H1 (cell line): Measurements from ENCODE around the gene STAG1. TPM values are rescaled to one million over a fixed set of nuclear protein-coding genes. Genes with fewer than 3 reads are reported as not detected.

ENCODE experiments used
- CTCF ChIA-PET: fragments of 300-600 bp; sonication (Branson Sonifier 250); formaldehyde crosslinking; loops from one replicate; lab custom pipeline; 2021; ENCODE audit not compliant: partially characterized antibody; lab: Charles Lee
- POLR2A ChIA-PET: fragments of 300-600 bp; sonication (Branson Sonifier 250); formaldehyde crosslinking; loops from one replicate; lab custom pipeline; 2021; ENCODE audit warnings: inconsistent platforms; ENCODE audit not compliant: partially characterized antibody; lab: Charles Lee
- DNase-seq, 2 experiments: peaks; one replicate each; pipeline versions ENCODE4 v3.0.0 to v3.0.0-alpha.2; 2010 to 2022; ENCODE audit warnings: low spot score in 2 of 2, low read depth in 1 of 2, mixed read lengths in 1 of 2
- FAIRE-seq: peaks from 2 replicates; lab custom pipeline; 2011; peaks lifted over from hg19 to GRCh38; lab: Jason Lieb, UNC
- H2AFZ ChIP-seq: 2 replicates; pipeline ENCODE4 v1.8.1; 2012; ENCODE audit warnings: low read length, inconsistent platforms
- H2AK5ac ChIP-seq: 2 replicates; pipeline ENCODE4 v1.6.1; 2013; ENCODE audit warnings: low read depth, low read length
- H2BK120ac ChIP-seq: replicated peaks from 2 replicates; pipeline ENCODE3; 2013; ENCODE audit warnings: low read depth, low read length, inconsistent platforms
- H2BK12ac ChIP-seq: 2 replicates; pipeline ENCODE4 v1.6.1; 2013; ENCODE audit warnings: low read depth, low read length
- H2BK15ac ChIP-seq: 2 replicates; pipeline ENCODE4 v1.6.1; 2013; ENCODE audit warnings: low read length
- H2BK20ac ChIP-seq: 2 replicates; pipeline ENCODE4 v1.6.1; 2013; ENCODE audit warnings: low read length
- H2BK5ac ChIP-seq: 2 replicates; pipeline ENCODE4 v1.6.1; 2013; ENCODE audit warnings: low read depth, low read length
- H3K14ac ChIP-seq: 2 replicates; pipeline ENCODE4 v1.6.1; 2013; ENCODE audit warnings: inconsistent platforms; ENCODE audit not compliant: insufficient read length
- H3K18ac ChIP-seq: 2 replicates; pipeline ENCODE4 v1.6.1; 2013; ENCODE audit warnings: low read length; ENCODE audit errors: extremely low read depth
- H3K23ac ChIP-seq: 2 replicates; pipeline ENCODE4 v1.6.1; 2013; ENCODE audit warnings: inconsistent platforms; ENCODE audit not compliant: insufficient read length
- H3K23me2 ChIP-seq: 2 replicates; pipeline ENCODE4 v1.6.1; 2013; ENCODE audit warnings: low read depth, low read length
- H3K27ac ChIP-seq: 2 replicates; pipeline ENCODE4 v1.6.1; 2011; ENCODE audit warnings: low read depth, low read length, inconsistent platforms
- H3K27me3 ChIP-seq, 4 experiments: replicated peaks in 1 of 4; 1 replicate in 1 of 4; 2 replicates in 3 of 4; pipeline versions ENCODE4 v1.6.1 to v1.8.1; 2011 to 2013; ENCODE audit warnings: low read length in 3 of 4, mild to moderate bottlenecking in 3 of 4, inconsistent platforms in 2 of 4, mixed read lengths in 2 of 4, moderate library complexity in 1 of 4; ENCODE audit not compliant: control insufficient read depth in 3 of 4, insufficient read depth in 3 of 4; ENCODE audit errors: extremely low read depth in 1 of 4
- H3K36me3 ChIP-seq, 4 experiments: 2 replicates each; pipeline versions ENCODE4 v1.6.1 to v1.8.1; 2011 to 2013; ENCODE audit warnings: mild to moderate bottlenecking in 4 of 4, low read length in 3 of 4, moderate library complexity in 2 of 4, control low read depth in 1 of 4, inconsistent platforms in 1 of 4; ENCODE audit not compliant: insufficient read depth in 4 of 4, control insufficient read depth in 2 of 4
- H3K4ac ChIP-seq: replicated peaks from 2 replicates; pipeline ENCODE3; 2013; ENCODE audit warnings: low read length, low read depth, mixed read lengths, inconsistent platforms; ENCODE audit not compliant: insufficient read length
- H3K4me1 ChIP-seq, 4 experiments: replicated peaks in 1 of 4; 1 replicate in 1 of 4; 2 replicates in 3 of 4; pipeline versions ENCODE4 v1.6.1 to v1.8.1; 2011 to 2013; ENCODE audit warnings: low read length in 3 of 4, inconsistent platforms in 2 of 4, mixed read lengths in 1 of 4; ENCODE audit not compliant: insufficient read depth in 4 of 4, control insufficient read depth in 3 of 4
- H3K4me2 ChIP-seq, 2 experiments: 2 replicates each; pipeline versions ENCODE4 v1.6.1 to v1.8.1; 2011 to 2013; ENCODE audit warnings: low read depth in 2 of 2, low read length in 2 of 2, control low read depth in 1 of 2, inconsistent platforms in 1 of 2, mild to moderate bottlenecking in 1 of 2; ENCODE audit not compliant: insufficient read depth in 1 of 2
- H3K4me3 ChIP-seq, 4 experiments: fragments of 200-600, 300-600 bp in 1 of 4; sonication (generic), shearing (Covaris generic), sonication (Bioruptor Twin) in 1 of 4; 2 replicates each; pipeline versions ENCODE4 v1.5.1 to v1.8.1; 2011 to 2016; ENCODE audit warnings: low read length in 4 of 4, low read depth in 3 of 4, control low read depth in 2 of 4, inconsistent platforms in 2 of 4, mild to moderate bottlenecking in 2 of 4, mixed read lengths in 1 of 4, moderate library complexity in 1 of 4; ENCODE audit not compliant: insufficient read depth in 2 of 4; ENCODE audit errors: extremely low read depth in 1 of 4
- H3K56ac ChIP-seq: replicated peaks from 2 replicates; pipeline ENCODE3; 2013; ENCODE audit warnings: low read depth, mild to moderate bottlenecking, mixed read lengths, low read length, inconsistent platforms; ENCODE audit not compliant: insufficient read length
- H3K79me1 ChIP-seq: 2 replicates; pipeline ENCODE4 v1.6.1; 2013; ENCODE audit warnings: low read depth, low read length, control low read depth
- H3K79me2 ChIP-seq, 2 experiments: 2 replicates each; pipeline versions ENCODE4 v1.6.1 to v1.8.1; 2012 to 2013; ENCODE audit warnings: low read length in 2 of 2, mild to moderate bottlenecking in 2 of 2, inconsistent platforms in 1 of 2; ENCODE audit not compliant: insufficient read depth in 2 of 2, control insufficient read depth in 1 of 2
- H3K9ac ChIP-seq, 4 experiments: replicated peaks in 1 of 4; 1 replicate in 1 of 4; 2 replicates in 3 of 4; pipeline versions ENCODE4 v1.6.1 to v1.8.1; 2011 to 2013; ENCODE audit warnings: low read depth in 3 of 4, low read length in 3 of 4, control low read depth in 2 of 4, mild to moderate bottlenecking in 2 of 4, moderate library complexity in 2 of 4, inconsistent platforms in 1 of 4; ENCODE audit errors: extremely low read depth in 1 of 4
- H3K9me3 ChIP-seq, 2 experiments: 2 replicates each; pipeline versions ENCODE4 v1.6.1 to v1.8.1; 2012 to 2013; ENCODE audit warnings: mild to moderate bottlenecking in 2 of 2, moderate library complexity in 2 of 2, control low read depth in 1 of 2, inconsistent platforms in 1 of 2, low read depth in 1 of 2, low read length in 1 of 2, mixed read lengths in 1 of 2; ENCODE audit not compliant: insufficient read depth in 2 of 2
- H4K20me1 ChIP-seq, 2 experiments: replicated peaks in 1 of 2; 2 replicates each; pipeline versions ENCODE3 to v1.8.1; 2011 to 2013; ENCODE audit warnings: inconsistent platforms in 2 of 2, low read length in 2 of 2, mild to moderate bottlenecking in 1 of 2; ENCODE audit not compliant: insufficient read depth in 2 of 2, control insufficient read depth in 1 of 2
- H4K5ac ChIP-seq: 2 replicates; pipeline ENCODE4 v1.6.1; 2013; ENCODE audit warnings: low read length, low read depth, mixed read lengths, inconsistent platforms; ENCODE audit not compliant: insufficient read length
- H4K8ac ChIP-seq: 2 replicates; pipeline ENCODE4 v1.8.0; 2013; ENCODE audit warnings: mild to moderate bottlenecking, moderate library complexity, low read length, inconsistent platforms; ENCODE audit not compliant: insufficient read depth; ENCODE audit errors: extremely low read depth
- H4K91ac ChIP-seq: replicated peaks from 2 replicates; pipeline ENCODE3; 2013; ENCODE audit warnings: low read length, mixed read lengths, inconsistent platforms; ENCODE audit not compliant: insufficient read length
- ASH2L ChIP-seq: fragments of 200-600, 300-600 bp; sonication (generic); IDR thresholded peaks from one replicate; pipeline ENCODE4 v1.7.1; 2017; ENCODE audit warnings: low read length
- BCL11A ChIP-seq, 2 experiments: IDR thresholded peaks; one replicate each; pipeline ENCODE4 v1.6.1; 2011; ENCODE audit warnings: low read depth in 2 of 2, low read length in 2 of 2, mild to moderate bottlenecking in 2 of 2
- EP300 ChIP-seq, 2 experiments: IDR thresholded peaks; 1 replicate in 1 of 2; 2 replicates in 1 of 2; pipeline ENCODE4 v1.6.1; 2011 to 2012; ENCODE audit warnings: low read depth in 2 of 2, low read length in 2 of 2, mild to moderate bottlenecking in 2 of 2, borderline replicate concordance in 1 of 2, inconsistent platforms in 1 of 2, moderate library complexity in 1 of 2
- EZH2 ChIP-seq: fragments of 200-600 bp; sonication (generic); IDR thresholded peaks from 2 replicates; pipeline ENCODE4 v1.7.1; 2012; ENCODE audit warnings: low read depth, mild to moderate bottlenecking, moderate library complexity, low read length, inconsistent platforms; ENCODE audit not compliant: severe bottlenecking
- RAD21 ChIP-seq, 2 experiments: IDR thresholded peaks in 1 of 2; conservative IDR thresholded peaks in 1 of 2; 2 replicates each; pipeline ENCODE4 v1.6.1; 2011; ENCODE audit warnings: low read depth in 2 of 2, low read length in 2 of 2, improper control_type of control experiment in 1 of 2, inconsistent platforms in 1 of 2, mild to moderate bottlenecking in 1 of 2, moderate library complexity in 1 of 2
- RNF2 ChIP-seq: fragments of 200-900, 300-1000 bp; sonication (generic); IDR thresholded peaks from 2 replicates; pipeline ENCODE4 v1.7.1; 2016; ENCODE audit warnings: borderline replicate concordance, low read depth, mild to moderate bottlenecking, antibody characterized with exemption, low read length; ENCODE audit not compliant: poor library complexity, severe bottlenecking; ENCODE audit errors: missing control alignments
- SP4 ChIP-seq: IDR thresholded peaks from 2 replicates; pipeline ENCODE4 v1.6.1; 2012; ENCODE audit warnings: low read length, inconsistent platforms
- SUZ12 ChIP-seq: fragments of 200-600 bp; sonication (generic); IDR thresholded peaks from 2 replicates; pipeline ENCODE4 v1.6.1; 2012; ENCODE audit warnings: mild to moderate bottlenecking, inconsistent platforms, low read length, moderate library complexity, mixed read lengths
- TAF7 ChIP-seq: optimal IDR thresholded peaks from 2 replicates; pipeline ENCODE3; 2011; ENCODE audit warnings: low read depth, mild to moderate bottlenecking, inconsistent platforms, low read length, moderate library complexity, borderline replicate concordance
- TBP ChIP-seq: IDR thresholded peaks from 2 replicates; pipeline ENCODE4 v1.6.1; 2011; ENCODE audit warnings: low read depth, low read length, improper control_type of control experiment
- YY1 ChIP-seq: IDR thresholded peaks from 2 replicates; pipeline ENCODE4 v1.6.1; 2011; ENCODE audit warnings: low read depth, mild to moderate bottlenecking, low read length
- ZNF274 ChIP-seq: IDR thresholded peaks from 2 replicates; pipeline ENCODE4 v1.7.0; 2012; ENCODE audit warnings: low read length, borderline replicate concordance; ENCODE audit errors: extremely low read depth
- WGBS, 2 experiments: shearing (Covaris generic) in 1 of 2; methylation state at CpG; one replicate each; pipeline versions ENCODE4 v1.1.6 to v1.1.7; 2013 to 2015; ENCODE audit warnings: low lambda C conversion rate in 2 of 2, mixed read lengths in 2 of 2, inconsistent platforms in 1 of 2, low coverage in 1 of 2, missing lambda C conversion rate in 1 of 2; ENCODE audit not compliant: insufficient replicate concordance in 2 of 2, insufficient coverage in 1 of 2, insufficient read length in 1 of 2; ENCODE audit errors: extremely low coverage in 1 of 2, missing lambda C conversion rate in 1 of 2; 5-methylcytosine and 5-hydroxymethylcytosine counted together
- polyA plus RNA-seq, 7 experiments: library from polyadenylated mRNA; depleted of rRNA in 3 of 7; stranded (reverse) in 5 of 7; unstranded in 2 of 7; fragments of >200 nt in 5 of 7; fragments of 200-250 nt in 2 of 7; gene quantifications; 1 replicate in 5 of 7; 2 replicates in 1 of 7; 4 replicates in 1 of 7; pipeline versions ENCODE4 v1.2.1 to v1.2.3, GENCODE V29; 2011 to 2013; ENCODE audit warnings: missing spikeins in 2 of 7, mixed read lengths in 2 of 7
- total RNA-seq: library from RNA; stranded (reverse); fragmentation: NEBNext Ultra II Directional; extraction: Animal tissue kit (Norgen Biotek cat#: 25700); gene quantifications from 2 replicates; pipeline ENCODE4 v1.2.1, GENCODE V29; 2021
- TF ChIP-seq, protein P1 (sequence below): IDR thresholded peaks from 2 replicates; pipeline ENCODE4 v1.6.1; 2011; ENCODE audit warnings: low read depth, mild to moderate bottlenecking, low read length; ENCODE audit not compliant: insufficient read depth

STAG1 gene
- total and polyA plus RNA-seq, 2 of the 8 experiments (the other 6 are each of a cell fraction or from before 2014, with no cell fraction given): 4.6 to 23.4 TPM

DNA sequence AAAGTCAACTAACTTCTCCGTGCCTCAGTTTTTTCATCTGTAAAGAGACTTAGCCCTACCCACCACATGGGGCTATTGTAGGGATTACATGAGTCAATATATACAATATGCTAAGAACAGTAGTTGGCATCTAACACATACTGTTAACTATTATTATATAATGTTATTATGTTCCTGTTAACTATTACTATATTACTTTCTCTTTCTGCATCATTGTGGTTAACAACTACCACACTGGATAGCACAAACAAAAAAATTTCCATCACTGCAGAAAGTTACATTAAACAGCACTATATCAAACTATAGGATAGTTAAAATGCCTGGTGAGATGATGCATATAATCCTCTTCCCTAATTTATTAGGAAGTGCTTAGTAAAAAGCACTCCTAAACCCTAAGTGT lies 23.7 kb downstream of the STAG1 start:
- peaks cover 0 to 3% (median 1%) of the 10 kb centered on the region in 4 experiments; a peak in 1 of 7 replicates for H3K4me1 ChIP-seq
- no peaks in the 10 kb centered on the region for H3K27me3 ChIP-seq
- CTCF ChIA-PET: no interaction called here
- H3K4me2 ChIP-seq: no peak overlapping the region
- no peak overlapping the region for H3K9ac ChIP-seq
- DNase-seq (no peak), FAIRE-seq (no peak)
- no peak overlapping the region for H4K5ac ChIP-seq
- no peak overlapping the region for H2AFZ ChIP-seq
- H2BK12ac ChIP-seq: no peak overlapping the region
- no peak overlapping the region for H2BK5ac ChIP-seq
- H3K23me2 ChIP-seq: no peaks in the 10 kb centered on the region
- no peak overlapping the region for H2BK15ac ChIP-seq
- peaks cover 0 to 90% of the 10 kb centered on the region in 2 experiments; a peak in 3 of 4 replicates for H3K79me2 ChIP-seq
- H3K4me3 ChIP-seq: no peak overlapping the region
- H3K14ac ChIP-seq: no peak overlapping the region
- H4K91ac ChIP-seq: no peak overlapping the region
- no peak overlapping the region for H3K27ac ChIP-seq
- H3K23ac ChIP-seq: no peak overlapping the region
- no peak overlapping the region for H4K8ac ChIP-seq
- WGBS, 2 experiments: 83% methylated on average over 1 of the region's 1 CpG; no CpG with 5 or more reads in 1 of the 2 experiments
- POLR2A ChIA-PET: interaction anchor here (0.9 to 2.2 kb wide), 2 partner anchors 18 to 24 kb away, joined by 3 to 7 read pairs; partner anchors contain the start of gene STAG1
- no peak overlapping the region for H3K18ac ChIP-seq
- H2BK20ac ChIP-seq: no peak overlapping the region
- no peak overlapping the region for H3K56ac ChIP-seq
- H3K4ac ChIP-seq: no peak overlapping the region
- H3K79me1 ChIP-seq: no peaks in the 10 kb centered on the region; the same call in 1 of the 2 replicates
- no peak overlapping the region for H2BK120ac ChIP-seq
- no peaks in the 10 kb centered on the region for H3K9me3 ChIP-seq
- peaks cover 0 to 7% of the 10 kb centered on the region in 2 experiments for H4K20me1 ChIP-seq
- no peak overlapping the region for H2AK5ac ChIP-seq
- H3K36me3 ChIP-seq: no peaks in the 10 kb centered on the region
- no peak for TF ChIP-seq RAD21 (IDR thresholded peaks at IDR 0.05 in 1 of 2, conservative IDR thresholded peaks at IDR 0.05 in 1 of 2; ENCODE audit: low read depth in 2 of 2, low read length in 2 of 2)
- no peak for TF ChIP-seq TAF7
- TF ChIP-seq EP300 (IDR thresholded peaks at IDR 0.05; ENCODE audit: borderline replicate concordance in 1 of 2, low read depth in 2 of 2, low read length in 2 of 2): no peak
- no peak for TF ChIP-seq BCL11A (IDR thresholded peaks at IDR 0.05; ENCODE audit: low read depth in 2 of 2, low read length in 2 of 2)
- TF ChIP-seq, protein P1, sequence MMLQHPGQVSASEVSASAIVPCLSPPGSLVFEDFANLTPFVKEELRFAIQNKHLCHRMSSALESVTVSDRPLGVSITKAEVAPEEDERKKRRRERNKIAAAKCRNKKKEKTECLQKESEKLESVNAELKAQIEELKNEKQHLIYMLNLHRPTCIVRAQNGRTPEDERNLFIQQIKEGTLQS: no peak
- no peak for TF ChIP-seq TBP
- TF ChIP-seq SP4: no peak
- TF ChIP-seq ZNF274: no peak
- TF ChIP-seq YY1: no peak
- TF ChIP-seq ASH2L: no peak
- no peak for TF ChIP-seq RNF2
- no peak for TF ChIP-seq EZH2
- no peak for TF ChIP-seq SUZ12
